Gastroesophageal sphincter (tissue), 4 donors: ENCODE results near the gene ATP1A2. TPM values are rescaled to one million over a fixed set of nuclear protein-coding genes. Genes with fewer than 3 reads are reported as not detected.

Experiments
- ATAC-seq: fragments of 150-250 bp; one replicate; pipeline ENCODE4 v1.9.1; 2016; ENCODE audit warnings: mild to moderate bottlenecking, moderate library complexity
- H3K27ac ChIP-seq, 4 donors: fragments of 200-600 bp; sonication (generic) in 3 of 4; 1 replicate in 3 of 4; 2 replicates in 1 of 4; pipeline ENCODE4 v1.5.1; 2016 to 2019
- H3K27me3 ChIP-seq: fragments of 200-600 bp; sonication (generic); one replicate; pipeline ENCODE4 v1.5.1; 2019
- H3K36me3 ChIP-seq, 2 donors: fragments of 200-600 bp; sonication (generic); one replicate each; pipeline ENCODE4 v1.5.1; 2019; ENCODE audit warnings: control low read depth in 1 of 2
- H3K4me1 ChIP-seq, 3 donors: fragments of 200-600 bp; sonication (generic); 1 replicate in 2 of 3; 2 replicates in 1 of 3; pipeline ENCODE4 v1.5.1; 2016 to 2019; ENCODE audit warnings: control low read depth in 2 of 3
- H3K4me3 ChIP-seq, 2 donors: fragments of 200-600 bp; sonication (generic); one replicate each; pipeline ENCODE4 v1.5.1; 2019; ENCODE audit warnings: mild to moderate bottlenecking in 1 of 2, moderate library complexity in 1 of 2
- H3K9me3 ChIP-seq, 3 donors: fragments of 200-600 bp; sonication (generic); one replicate each; pipeline ENCODE4 v1.5.1; 2017 to 2019; ENCODE audit warnings: control low read depth in 2 of 3
- EP300 ChIP-seq: sonication (generic); formaldehyde crosslinking; IDR thresholded peaks from one replicate; pipeline ENCODE4 v1.6.1; 2017; ENCODE audit warnings: antibody characterized with exemption, mild to moderate bottlenecking
- POLR2A ChIP-seq, 2 donors: fragments of 450-650 bp; IDR thresholded peaks; one replicate each; pipeline ENCODE4 v1.6.1; 2017; ENCODE audit warnings: antibody characterized with exemption in 2 of 2, mild to moderate bottlenecking in 2 of 2, moderate library complexity in 1 of 2
- POLR2AphosphoS5 ChIP-seq: sonication (generic); formaldehyde crosslinking; IDR thresholded peaks from one replicate; pipeline ENCODE4 v1.6.1; 2017; ENCODE audit warnings: antibody characterized with exemption
- WGBS, 2 donors: methylation state at CpG; one replicate each; pipeline ENCODE4 v1.1.5; 2018; ENCODE audit warnings: low coverage in 1 of 2; 5-methylcytosine and 5-hydroxymethylcytosine counted together
- total RNA-seq, 4 donors: library from RNA; depleted of rRNA; stranded (reverse); fragments of >200 nt; gene quantifications; one replicate each; pipeline ENCODE4 v1.1.0, GENCODE V29; 2016
- TF ChIP-seq, protein P1 (sequence below), 4 experiments: fragments of 200-600 bp in 2 of 4; fragments of 450-650 bp in 2 of 4; sonication (generic) in 1 of 4; IDR thresholded peaks; one replicate each; pipeline ENCODE4 v1.5.1; 2017 to 2019; ENCODE audit warnings: antibody characterized with exemption in 4 of 4, mild to moderate bottlenecking in 2 of 4, moderate library complexity in 2 of 4

The ATP1A2 gene
- total RNA-seq, 4 donors from 2014 or later: 100 to 348 (median 142) TPM

DNA sequence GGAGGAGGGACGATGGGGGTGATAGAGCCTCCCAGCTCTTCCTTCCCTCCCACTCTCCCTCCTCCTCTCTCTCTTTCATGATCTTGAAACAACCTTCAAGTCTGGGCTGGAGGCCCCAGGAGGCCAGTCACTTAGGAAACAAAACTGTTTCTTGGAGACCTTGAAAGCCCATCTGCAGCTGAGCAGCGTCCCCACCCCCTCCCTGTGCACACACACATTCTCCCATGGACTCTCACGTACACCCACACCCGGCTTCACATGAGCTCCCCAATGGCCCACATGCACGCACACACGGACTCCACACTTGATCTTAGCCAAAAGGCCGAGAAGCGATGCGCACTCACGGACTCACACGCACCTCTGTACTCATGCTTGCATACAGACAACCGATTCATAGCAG is 3.2 kb upstream of the ATP1A2 start:
- WGBS, 2 donors: 69 to 85% methylated on average over 9 of the region's 12 CpGs
- ATAC-seq: no peak
- H3K27me3 ChIP-seq: no peaks in the 10 kb centered on the region

DNA sequence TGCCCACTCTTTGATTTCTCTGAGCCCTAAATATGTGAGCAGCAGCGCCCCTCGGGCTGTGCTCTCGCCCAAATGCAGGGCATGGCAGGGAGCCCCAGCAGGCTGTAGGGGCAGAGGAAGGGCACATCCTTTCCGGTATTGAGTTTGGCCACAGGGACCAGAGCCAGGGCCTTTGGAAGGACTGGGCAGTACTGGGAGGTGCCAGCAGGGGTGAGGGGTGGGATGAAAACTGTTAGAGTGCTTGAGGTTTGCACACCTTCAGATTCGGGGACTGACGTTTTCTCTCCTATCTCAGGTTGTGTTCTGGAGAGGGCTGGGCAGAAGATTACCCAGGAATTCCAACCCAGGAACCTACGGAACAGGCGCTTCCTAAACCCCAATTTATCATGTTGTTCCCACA is 2.2 kb upstream of the ATP1A2 start:
- WGBS, 2 donors: 88% methylated on average over 5 of the region's 8 CpGs; no CpG with 5 or more reads in 1 of the 2 donors
- no peak for ATAC-seq
- no peaks in the 10 kb centered on the region for H3K27me3 ChIP-seq
- peaks cover 0 to 56% (median 18%) of the 10 kb centered on the region in 3 donors for H3K4me1 ChIP-seq
- no peaks in the 10 kb centered on the region for H3K36me3 ChIP-seq
- no peak for TF ChIP-seq EP300
- TF ChIP-seq, protein P1, sequence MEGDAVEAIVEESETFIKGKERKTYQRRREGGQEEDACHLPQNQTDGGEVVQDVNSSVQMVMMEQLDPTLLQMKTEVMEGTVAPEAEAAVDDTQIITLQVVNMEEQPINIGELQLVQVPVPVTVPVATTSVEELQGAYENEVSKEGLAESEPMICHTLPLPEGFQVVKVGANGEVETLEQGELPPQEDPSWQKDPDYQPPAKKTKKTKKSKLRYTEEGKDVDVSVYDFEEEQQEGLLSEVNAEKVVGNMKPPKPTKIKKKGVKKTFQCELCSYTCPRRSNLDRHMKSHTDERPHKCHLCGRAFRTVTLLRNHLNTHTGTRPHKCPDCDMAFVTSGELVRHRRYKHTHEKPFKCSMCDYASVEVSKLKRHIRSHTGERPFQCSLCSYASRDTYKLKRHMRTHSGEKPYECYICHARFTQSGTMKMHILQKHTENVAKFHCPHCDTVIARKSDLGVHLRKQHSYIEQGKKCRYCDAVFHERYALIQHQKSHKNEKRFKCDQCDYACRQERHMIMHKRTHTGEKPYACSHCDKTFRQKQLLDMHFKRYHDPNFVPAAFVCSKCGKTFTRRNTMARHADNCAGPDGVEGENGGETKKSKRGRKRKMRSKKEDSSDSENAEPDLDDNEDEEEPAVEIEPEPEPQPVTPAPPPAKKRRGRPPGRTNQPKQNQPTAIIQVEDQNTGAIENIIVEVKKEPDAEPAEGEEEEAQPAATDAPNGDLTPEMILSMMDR (IDR thresholded peaks at IDR 0.05): no peak
- TF ChIP-seq POLR2AphosphoS5: no peak
- TF ChIP-seq POLR2A (IDR thresholded peaks at IDR 0.05): no peak
- peak overlapping the region in 3 of 4 donors; percentile 86 to 92 (median 91) for H3K27ac ChIP-seq
- no peaks in the 10 kb centered on the region for H3K9me3 ChIP-seq
- no peak overlapping the region for H3K4me3 ChIP-seq

More for the DNA sequence above, 3.2 kb upstream of the ATP1A2 start:
- H3K27ac ChIP-seq: peak overlapping the region in 2 of 4 donors; percentile 20 to 47
- H3K36me3 ChIP-seq: no peaks in the 10 kb centered on the region
- no peaks in the 10 kb centered on the region for H3K9me3 ChIP-seq
- no peak overlapping the region for H3K4me3 ChIP-seq
- TF ChIP-seq POLR2A (IDR thresholded peaks at IDR 0.05): no peak
- no peak for TF ChIP-seq POLR2AphosphoS5
- no peak for TF ChIP-seq EP300
- TF ChIP-seq, protein P1 (IDR thresholded peaks at IDR 0.05): no peak
- peaks cover 0 to 46% (median 13%) of the 10 kb centered on the region in 3 donors for H3K4me1 ChIP-seq

DNA sequence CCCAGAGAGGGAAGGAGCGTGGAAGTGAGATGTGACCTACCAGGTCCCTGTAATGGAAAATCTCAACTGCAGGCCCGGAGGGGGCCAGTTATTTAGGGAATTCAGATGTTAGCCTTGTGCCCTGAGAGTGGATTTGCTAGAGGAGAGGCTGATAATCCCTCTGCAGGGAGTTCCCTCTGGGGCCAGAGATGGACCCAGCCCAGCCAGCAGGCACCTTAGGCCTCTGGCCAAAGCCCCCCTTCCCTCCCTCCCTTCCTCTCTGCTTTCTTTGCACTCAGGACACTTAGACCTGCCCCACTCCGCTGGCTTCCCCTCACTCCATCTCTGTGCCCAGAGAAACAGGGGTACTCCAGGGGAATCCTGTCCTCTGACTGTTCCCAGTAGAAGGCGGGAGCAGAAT is 1.5 kb upstream of the ATP1A2 start:
- Histone ChIP-seq H3K4me1 (peaks cover 0 to 63% (median 21%) of the 10 kb centered on the region in 3 donors), H3K9me3 (no peaks in the 10 kb centered on the region), H3K27ac (peak overlapping the region; percentile 86 to 92 (median 90)), H3K27me3 (no peaks in the 10 kb centered on the region), H3K4me3 (no peak overlapping the region), H3K36me3 (no peaks in the 10 kb centered on the region)
- no peak for ATAC-seq
- 40 to 50% methylated on average over 2 to 3 of the region's 4 CpGs for WGBS, 2 donors
- TF ChIP-seq EP300: no peak
- no peak for TF ChIP-seq POLR2AphosphoS5
- TF ChIP-seq POLR2A (IDR thresholded peaks at IDR 0.05): no peak
- TF ChIP-seq, protein P1 (IDR thresholded peaks at IDR 0.05): no peak

DNA sequence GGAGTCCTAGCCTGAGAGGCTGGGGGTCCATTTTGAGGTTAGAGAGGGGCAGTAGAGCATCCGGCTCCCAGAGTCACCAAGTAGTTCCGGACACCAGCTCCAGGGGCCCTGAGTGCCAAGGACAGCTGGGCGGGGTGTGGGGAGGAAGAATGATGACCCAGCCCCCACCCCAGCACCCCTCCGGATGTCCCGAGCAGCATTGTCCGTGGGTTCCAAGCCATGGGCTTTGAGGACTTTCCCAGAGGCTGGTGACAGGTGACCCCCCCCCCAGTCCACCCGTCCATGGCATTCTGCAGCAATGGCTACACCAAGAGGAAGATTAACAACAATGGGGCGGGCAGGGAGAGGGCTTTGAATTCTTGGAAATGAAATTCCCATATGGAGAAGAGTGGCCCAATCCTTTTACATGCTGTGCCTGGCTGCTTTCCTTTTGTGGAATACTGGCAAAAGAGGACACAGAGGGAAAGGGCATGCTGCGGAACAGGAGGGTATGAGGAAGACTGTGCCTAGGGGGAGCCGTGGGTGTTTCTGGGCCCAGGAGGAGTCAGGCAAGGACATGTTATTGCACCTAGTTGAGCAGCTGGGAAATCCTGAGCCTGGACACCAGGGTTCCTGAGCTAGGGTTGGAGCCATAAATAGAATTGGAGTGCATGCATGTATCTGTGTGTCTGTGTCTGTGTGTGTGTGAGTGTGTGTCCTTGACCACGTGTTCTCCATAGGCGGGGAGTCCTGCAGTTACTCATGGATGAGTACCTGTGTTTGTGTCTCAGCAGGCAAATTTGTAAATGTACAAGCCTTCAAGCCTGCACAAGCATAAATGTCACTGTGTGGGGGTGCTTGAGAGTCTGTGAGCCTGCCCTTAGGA is 956 bp downstream of the ATP1A2 start:
- TF ChIP-seq POLR2AphosphoS5 (peak; percentile 59), EP300 (no peak)
- Histone ChIP-seq H3K4me3 (peak overlapping the region; percentile 62 to 82), H3K36me3 (peaks cover 0 to 10% of the 10 kb centered on the region in 2 donors), H3K27me3 (no peaks in the 10 kb centered on the region), H3K27ac (peak overlapping the region; percentile 86 to 92 (median 90)), H3K9me3 (no peaks in the 10 kb centered on the region), H3K4me1 (peaks cover 0 to 87% (median 21%) of the 10 kb centered on the region in 3 donors)
- ATAC-seq: peak; percentile 31
- WGBS, 2 donors: 11 to 20% methylated on average over 3 to 4 of the region's 12 CpGs

DNA sequence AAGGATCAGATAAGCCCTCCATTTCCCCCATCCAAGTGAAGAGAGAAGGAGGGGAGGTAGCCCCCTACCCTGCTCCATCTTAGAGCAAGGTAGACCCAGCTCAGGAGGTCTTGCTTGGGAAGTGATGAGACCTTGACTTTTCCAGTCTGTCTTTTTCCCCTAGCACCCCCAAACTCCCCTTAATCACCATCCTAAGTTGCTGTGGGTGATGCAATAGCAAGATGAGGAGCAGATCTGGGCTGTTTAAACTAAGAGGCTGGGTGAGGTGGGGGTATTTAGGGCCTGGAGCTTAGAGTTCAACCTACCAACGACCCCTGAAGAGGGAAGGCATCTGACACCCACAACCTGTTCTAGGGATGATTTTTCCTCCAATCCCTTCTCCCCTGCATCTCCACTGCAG is 1.7 kb downstream of the ATP1A2 start:
- Histone ChIP-seq H3K9me3 (no peaks in the 10 kb centered on the region), H3K4me3 (peak overlapping the region; percentile 62 to 82), H3K36me3 (peaks cover 0 to 15% of the 10 kb centered on the region in 2 donors), H3K27ac (peak overlapping the region; percentile 86 to 92 (median 90)), H3K4me1 (peaks cover 0 to 85% (median 21%) of the 10 kb centered on the region in 3 donors), H3K27me3 (no peaks in the 10 kb centered on the region)
- 0% methylated on average over 1 of the region's 1 CpG for WGBS, 2 donors
- no peak for ATAC-seq
- TF ChIP-seq POLR2A (IDR thresholded peaks at IDR 0.05) (no peak), POLR2AphosphoS5 (no peak), EP300 (no peak)
- TF ChIP-seq, protein P1 (IDR thresholded peaks at IDR 0.05): no peak
